Measurements from ENCODE around the gene CEBPA.

DNA sequence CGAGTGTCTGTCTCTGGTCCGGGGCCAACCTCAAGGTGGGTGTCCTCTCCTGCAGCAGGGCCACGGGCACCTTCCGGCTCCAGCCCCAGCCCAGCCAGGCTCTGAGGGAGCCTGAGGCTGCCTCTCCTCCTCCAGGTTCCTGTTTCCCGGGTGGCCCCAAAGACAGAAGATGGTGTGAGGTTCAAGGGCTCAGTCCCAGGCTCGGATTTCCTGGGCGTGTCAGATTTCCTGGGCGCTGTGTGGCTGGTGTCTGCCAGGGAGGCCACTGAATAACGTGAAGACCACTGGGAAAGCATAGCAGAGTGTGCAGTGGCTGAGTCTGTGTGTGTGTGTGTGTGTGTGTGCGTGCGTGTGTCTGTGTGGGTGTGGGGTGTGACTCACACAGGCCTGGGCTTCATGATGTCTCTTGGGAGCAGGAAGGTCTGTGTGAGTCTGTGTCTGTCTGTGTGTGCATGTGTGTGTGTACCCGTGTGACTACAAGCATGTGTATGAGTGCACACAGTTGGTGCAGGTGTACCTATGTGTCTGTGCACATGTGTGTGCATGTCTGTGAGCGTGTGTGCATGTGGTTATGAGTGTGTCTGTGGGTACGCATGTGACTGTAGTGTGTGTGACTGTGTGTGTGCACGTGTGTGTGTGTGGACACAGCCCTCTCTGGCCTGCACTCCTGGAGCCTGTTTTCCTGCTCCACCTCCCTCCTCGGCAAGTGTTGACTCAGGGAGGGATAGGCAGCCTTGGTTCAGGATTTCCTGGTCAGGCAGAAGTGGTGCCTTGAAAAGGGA lies 28.3 kb downstream of the CEBPA start:
- TF ChIP-seq, protein P1, sequence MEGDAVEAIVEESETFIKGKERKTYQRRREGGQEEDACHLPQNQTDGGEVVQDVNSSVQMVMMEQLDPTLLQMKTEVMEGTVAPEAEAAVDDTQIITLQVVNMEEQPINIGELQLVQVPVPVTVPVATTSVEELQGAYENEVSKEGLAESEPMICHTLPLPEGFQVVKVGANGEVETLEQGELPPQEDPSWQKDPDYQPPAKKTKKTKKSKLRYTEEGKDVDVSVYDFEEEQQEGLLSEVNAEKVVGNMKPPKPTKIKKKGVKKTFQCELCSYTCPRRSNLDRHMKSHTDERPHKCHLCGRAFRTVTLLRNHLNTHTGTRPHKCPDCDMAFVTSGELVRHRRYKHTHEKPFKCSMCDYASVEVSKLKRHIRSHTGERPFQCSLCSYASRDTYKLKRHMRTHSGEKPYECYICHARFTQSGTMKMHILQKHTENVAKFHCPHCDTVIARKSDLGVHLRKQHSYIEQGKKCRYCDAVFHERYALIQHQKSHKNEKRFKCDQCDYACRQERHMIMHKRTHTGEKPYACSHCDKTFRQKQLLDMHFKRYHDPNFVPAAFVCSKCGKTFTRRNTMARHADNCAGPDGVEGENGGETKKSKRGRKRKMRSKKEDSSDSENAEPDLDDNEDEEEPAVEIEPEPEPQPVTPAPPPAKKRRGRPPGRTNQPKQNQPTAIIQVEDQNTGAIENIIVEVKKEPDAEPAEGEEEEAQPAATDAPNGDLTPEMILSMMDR (IDR thresholded peaks at IDR 0.05; ENCODE audit: insufficient read depth, low read length, poor library complexity, severe bottlenecking) = no peak
- no peak for TF ChIP-seq EZH2phosphoT487 (conservative IDR thresholded peaks at IDR 0.05; ENCODE audit: low read length)

Data from SU-DHL-6 (cell line).